Osteocyte (in vitro differentiated cells): Measurements from ENCODE around the gene RAB10. TPM values are rescaled to one million over a fixed set of nuclear protein-coding genes. Genes with fewer than 3 reads are reported as not detected.
A peak's percentile ranks its signal among the peaks of the same experiment; 100 is the strongest.

ENCODE experiments used
- DNase-seq: peaks from one replicate; pipeline ENCODE4 v3.0.0; 2021; ENCODE audit warnings: mixed read lengths; ENCODE audit not compliant: unreplicated experiment; ENCODE audit errors: extremely low spot score
- H3K27ac Mint-ChIP-seq: one replicate; pipeline ENCODE4 v1.8.0; 2021; ENCODE audit warnings: mild to moderate bottlenecking, mixed read lengths; ENCODE audit not compliant: unreplicated experiment
- H3K27me3 Mint-ChIP-seq: one replicate; pipeline ENCODE4 v1.8.0; 2021; ENCODE audit warnings: mixed read lengths; ENCODE audit not compliant: unreplicated experiment
- H3K36me3 Mint-ChIP-seq: one replicate; pipeline ENCODE4 v1.8.0; 2021; ENCODE audit warnings: mixed read lengths; ENCODE audit not compliant: unreplicated experiment
- H3K4me1 Mint-ChIP-seq: one replicate; pipeline ENCODE4 v1.8.0; 2021; ENCODE audit warnings: mixed read lengths; ENCODE audit not compliant: unreplicated experiment
- H3K4me3 Mint-ChIP-seq: one replicate; pipeline ENCODE4 v1.8.0; 2021; ENCODE audit warnings: mild to moderate bottlenecking, moderate library complexity, mixed read lengths; ENCODE audit not compliant: unreplicated experiment
- H3K9me3 Mint-ChIP-seq: one replicate; pipeline ENCODE4 v1.8.0; 2021; ENCODE audit warnings: mixed read lengths; ENCODE audit not compliant: unreplicated experiment
- CTCF ChIP-seq: fragments of 200-600 bp; sonication (generic); IDR thresholded peaks from 2 replicates; pipeline ENCODE4 v1.5.0; 2021; ENCODE audit warnings: antibody characterized with exemption, mild to moderate bottlenecking, moderate library complexity
- total RNA-seq: library from RNA; stranded (reverse); gene quantifications from 2 replicates; pipeline ENCODE4 v1.2.1, GENCODE V29; 2021

The RAB10 gene
- total RNA-seq, 1 donor from 2014 or later: 139 TPM

- no peak overlapping the region for H3K4me3 Mint-ChIP-seq
- TF ChIP-seq CTCF: no peak
- peaks cover 30% of the 10 kb centered on the region for H3K4me1 Mint-ChIP-seq
- H3K27ac Mint-ChIP-seq: no peak overlapping the region
- H3K9me3 Mint-ChIP-seq: no peaks in the 10 kb centered on the region
- DNase-seq: no peak
- H3K27me3 Mint-ChIP-seq: no peaks in the 10 kb centered on the region
- H3K36me3 Mint-ChIP-seq: no peaks in the 10 kb centered on the region
Observed at GRCh38 chr2:26182441-26182840, 148.6 kb downstream of the RAB10 start.

GRCh38 chr2:26182887-26183630, 149.2 kb downstream of the RAB10 start:
- DNase-seq: no peak
- Mint-ChIP-seq H3K4me3 (peak overlapping the region; percentile 48), H3K4me1 (peaks cover 30% of the 10 kb centered on the region), H3K36me3 (no peaks in the 10 kb centered on the region), H3K27ac (no peak overlapping the region), H3K9me3 (no peaks in the 10 kb centered on the region), H3K27me3 (no peaks in the 10 kb centered on the region)
- no peak for TF ChIP-seq CTCF

- no peak for DNase-seq
- Mint-ChIP-seq H3K4me3 (peak overlapping the region; percentile 53), H3K9me3 (no peaks in the 10 kb centered on the region), H3K36me3 (peaks cover 3% of the 10 kb centered on the region), H3K4me1 (peaks cover 30% of the 10 kb centered on the region), H3K27ac (no peak overlapping the region), H3K27me3 (no peaks in the 10 kb centered on the region)
- TF ChIP-seq CTCF: no peak
Observed at GRCh38 chr2:26184121-26184520, 150.2 kb downstream of the RAB10 start.

GRCh38 chr2:26184555-26185303, 150.8 kb downstream of the RAB10 start:
- Mint-ChIP-seq H3K27ac (peak overlapping the region; percentile 86), H3K36me3 (peaks cover 3% of the 10 kb centered on the region), H3K27me3 (no peaks in the 10 kb centered on the region), H3K9me3 (no peaks in the 10 kb centered on the region), H3K4me3 (peak overlapping the region; percentile 82), H3K4me1 (peaks cover 25% of the 10 kb centered on the region)
- TF ChIP-seq CTCF: peak; percentile 74
- DNase-seq: peak; percentile 95

- no peak for DNase-seq
- TF ChIP-seq CTCF: no peak
- Mint-ChIP-seq H3K27ac (peak overlapping the region; percentile 86), H3K4me3 (peak overlapping the region; percentile 82), H3K9me3 (no peaks in the 10 kb centered on the region), H3K36me3 (peaks cover 3% of the 10 kb centered on the region), H3K4me1 (peaks cover 21% of the 10 kb centered on the region), H3K27me3 (no peaks in the 10 kb centered on the region)
Observed at GRCh38 chr2:26185304-26185928, 151.5 kb downstream of the RAB10 start.
